ENCODE data around the gene B4GALT7.

DNA sequence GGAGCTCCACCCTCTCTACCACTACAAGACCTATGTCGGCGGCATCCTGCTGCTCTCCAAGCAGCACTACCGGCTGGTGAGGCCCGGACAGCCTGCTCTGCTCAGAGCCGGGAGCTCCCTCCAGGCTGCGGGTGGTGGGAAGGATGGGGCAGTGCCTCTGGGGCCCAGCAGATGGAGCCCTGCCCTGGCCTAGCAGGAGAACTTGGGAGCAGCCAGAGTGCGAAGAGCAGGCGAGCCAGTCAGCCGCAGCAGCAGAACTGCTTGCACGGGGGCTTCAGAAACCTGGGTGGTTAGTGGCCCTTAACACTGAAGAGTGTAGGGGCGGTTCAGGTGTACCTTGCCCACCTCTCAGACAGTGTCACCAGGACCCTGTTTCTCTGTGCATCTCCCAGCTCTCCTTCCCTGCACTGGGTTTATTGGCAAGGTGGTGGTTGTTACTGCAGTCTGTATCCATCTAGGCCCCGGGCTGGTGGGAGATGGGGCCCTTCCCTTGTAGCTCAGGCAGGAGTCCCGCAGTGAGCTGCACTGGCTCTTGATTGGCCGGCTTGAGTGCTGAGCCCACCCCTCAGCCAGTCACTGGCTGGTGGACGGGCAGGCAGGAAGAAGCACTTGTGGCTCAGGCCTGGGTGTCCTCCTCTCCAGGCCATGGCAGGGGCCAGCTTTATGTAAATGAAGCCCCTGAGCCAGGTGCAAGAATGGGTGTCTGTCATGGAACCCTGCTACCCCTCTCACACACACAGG, 7.7 kb downstream of the B4GALT7 start:
- TF ChIP-seq, protein P1, sequence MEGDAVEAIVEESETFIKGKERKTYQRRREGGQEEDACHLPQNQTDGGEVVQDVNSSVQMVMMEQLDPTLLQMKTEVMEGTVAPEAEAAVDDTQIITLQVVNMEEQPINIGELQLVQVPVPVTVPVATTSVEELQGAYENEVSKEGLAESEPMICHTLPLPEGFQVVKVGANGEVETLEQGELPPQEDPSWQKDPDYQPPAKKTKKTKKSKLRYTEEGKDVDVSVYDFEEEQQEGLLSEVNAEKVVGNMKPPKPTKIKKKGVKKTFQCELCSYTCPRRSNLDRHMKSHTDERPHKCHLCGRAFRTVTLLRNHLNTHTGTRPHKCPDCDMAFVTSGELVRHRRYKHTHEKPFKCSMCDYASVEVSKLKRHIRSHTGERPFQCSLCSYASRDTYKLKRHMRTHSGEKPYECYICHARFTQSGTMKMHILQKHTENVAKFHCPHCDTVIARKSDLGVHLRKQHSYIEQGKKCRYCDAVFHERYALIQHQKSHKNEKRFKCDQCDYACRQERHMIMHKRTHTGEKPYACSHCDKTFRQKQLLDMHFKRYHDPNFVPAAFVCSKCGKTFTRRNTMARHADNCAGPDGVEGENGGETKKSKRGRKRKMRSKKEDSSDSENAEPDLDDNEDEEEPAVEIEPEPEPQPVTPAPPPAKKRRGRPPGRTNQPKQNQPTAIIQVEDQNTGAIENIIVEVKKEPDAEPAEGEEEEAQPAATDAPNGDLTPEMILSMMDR (conservative IDR thresholded peaks at IDR 0.05; ENCODE audit: low read length): peak; percentile 59
- TF ChIP-seq EZH2phosphoT487 (IDR thresholded peaks at IDR 0.05; ENCODE audit: borderline replicate concordance): no peak

Measured in Loucy (cell line).